Measurements from ENCODE around the gene ACTL8.

Gene ACTL8

GRCh38 chr1:17765444-17766411 is 10.6 kb downstream of the ACTL8 start:
- H3K4me1 ChIP-seq (ENCODE audit: insufficient read depth, insufficient read length) = peaks cover 2% of the 10 kb centered on the region
- H3K9ac ChIP-seq (ENCODE audit: insufficient read length, low read depth) = no peak overlapping the region
- DNase-seq (ENCODE audit: low read depth, low spot score) = no peak
- H3K9me3 ChIP-seq (ENCODE audit: insufficient read depth, low read length) = no peaks in the 10 kb centered on the region
- H3K27me3 ChIP-seq (ENCODE audit: insufficient read depth, insufficient read length) = no peaks in the 10 kb centered on the region
- TF ChIP-seq ZNF274 (IDR thresholded peaks at IDR 0.05; ENCODE audit: low read depth, low read length) (no peak), SUZ12 (IDR thresholded peaks at IDR 0.05; ENCODE audit: extremely low read depth, insufficient read depth, insufficient read length) (no peak), YY1 (IDR thresholded peaks at IDR 0.05; ENCODE audit: insufficient read depth, insufficient read length) (no peak)
- no peaks in the 10 kb centered on the region for H3K36me3 ChIP-seq (ENCODE audit: insufficient read depth, insufficient read length, low read length)
- no peak overlapping the region for H3K4me3 ChIP-seq (ENCODE audit: insufficient read length, low read depth)

- DNase-seq (ENCODE audit: low read depth, low spot score) = peak; percentile 28
- no peak overlapping the region for H3K4me3 ChIP-seq (ENCODE audit: insufficient read length, low read depth)
- no peaks in the 10 kb centered on the region for H3K27me3 ChIP-seq (ENCODE audit: insufficient read depth, insufficient read length)
- H3K9ac ChIP-seq (ENCODE audit: insufficient read length, low read depth) = no peak overlapping the region
- peaks cover 8% of the 10 kb centered on the region for H3K4me1 ChIP-seq (ENCODE audit: insufficient read depth, insufficient read length)
- H3K36me3 ChIP-seq (ENCODE audit: insufficient read depth, insufficient read length, low read length) = no peaks in the 10 kb centered on the region
- H3K9me3 ChIP-seq (ENCODE audit: insufficient read depth, low read length) = no peaks in the 10 kb centered on the region
- TF ChIP-seq ZNF274 (IDR thresholded peaks at IDR 0.05; ENCODE audit: low read depth, low read length) (no peak), SUZ12 (IDR thresholded peaks at IDR 0.05; ENCODE audit: extremely low read depth, insufficient read depth, insufficient read length) (no peak), YY1 (IDR thresholded peaks at IDR 0.05; ENCODE audit: insufficient read depth, insufficient read length) (no peak)
These were observed 13.6 kb downstream of the ACTL8 start for GRCh38 chr1:17768651-17769241.

GRCh38 chr1:17770983-17771382 is 15.8 kb downstream of the ACTL8 start:
- no peak for DNase-seq (ENCODE audit: low read depth, low spot score)
- H3K27me3 ChIP-seq (ENCODE audit: insufficient read depth, insufficient read length) = no peaks in the 10 kb centered on the region
- H3K4me3 ChIP-seq (ENCODE audit: insufficient read length, low read depth) = no peak overlapping the region
- no peaks in the 10 kb centered on the region for H3K36me3 ChIP-seq (ENCODE audit: insufficient read depth, insufficient read length, low read length)
- TF ChIP-seq SUZ12 (IDR thresholded peaks at IDR 0.05; ENCODE audit: extremely low read depth, insufficient read depth, insufficient read length) (no peak), YY1 (IDR thresholded peaks at IDR 0.05; ENCODE audit: insufficient read depth, insufficient read length) (no peak), ZNF274 (IDR thresholded peaks at IDR 0.05; ENCODE audit: low read depth, low read length) (no peak)
- H3K4me1 ChIP-seq (ENCODE audit: insufficient read depth, insufficient read length) = peaks cover 11% of the 10 kb centered on the region
- H3K9me3 ChIP-seq (ENCODE audit: insufficient read depth, low read length) = no peaks in the 10 kb centered on the region
- no peak overlapping the region for H3K9ac ChIP-seq (ENCODE audit: insufficient read length, low read depth)

- Histone ChIP-seq H3K9me3 (ENCODE audit: insufficient read depth, low read length) (no peaks in the 10 kb centered on the region), H3K27me3 (ENCODE audit: insufficient read depth, insufficient read length) (no peaks in the 10 kb centered on the region), H3K9ac (ENCODE audit: insufficient read length, low read depth) (no peak overlapping the region), H3K4me3 (ENCODE audit: insufficient read length, low read depth) (no peak overlapping the region), H3K4me1 (ENCODE audit: insufficient read depth, insufficient read length) (peaks cover 11% of the 10 kb centered on the region), H3K36me3 (ENCODE audit: insufficient read depth, insufficient read length, low read length) (no peaks in the 10 kb centered on the region)
- DNase-seq (ENCODE audit: low read depth, low spot score) = no peak
- TF ChIP-seq YY1 (IDR thresholded peaks at IDR 0.05; ENCODE audit: insufficient read depth, insufficient read length) (no peak), ZNF274 (IDR thresholded peaks at IDR 0.05; ENCODE audit: low read depth, low read length) (no peak), SUZ12 (IDR thresholded peaks at IDR 0.05; ENCODE audit: extremely low read depth, insufficient read depth, insufficient read length) (no peak)
These were observed 17.6 kb downstream of the ACTL8 start for GRCh38 chr1:17772615-17773212.

- Histone ChIP-seq H3K9me3 (ENCODE audit: insufficient read depth, low read length) (no peaks in the 10 kb centered on the region), H3K27me3 (ENCODE audit: insufficient read depth, insufficient read length) (no peaks in the 10 kb centered on the region), H3K9ac (ENCODE audit: insufficient read length, low read depth) (no peak overlapping the region), H3K4me3 (ENCODE audit: insufficient read length, low read depth) (no peak overlapping the region), H3K36me3 (ENCODE audit: insufficient read depth, insufficient read length, low read length) (no peaks in the 10 kb centered on the region), H3K4me1 (ENCODE audit: insufficient read depth, insufficient read length) (peaks cover 13% of the 10 kb centered on the region)
- no peak for TF ChIP-seq ZNF274 (IDR thresholded peaks at IDR 0.05; ENCODE audit: low read depth, low read length)
- TF ChIP-seq SUZ12 (IDR thresholded peaks at IDR 0.05; ENCODE audit: extremely low read depth, insufficient read depth, insufficient read length) = no peak
- TF ChIP-seq YY1 (IDR thresholded peaks at IDR 0.05; ENCODE audit: insufficient read depth, insufficient read length) = no peak
- DNase-seq (ENCODE audit: low read depth, low spot score) = no peak
These were observed 18.6 kb downstream of the ACTL8 start for GRCh38 chr1:17773591-17774326.

GRCh38 chr1:17774452-17774851 is 19.3 kb downstream of the ACTL8 start:
- Histone ChIP-seq H3K4me1 (ENCODE audit: insufficient read depth, insufficient read length) (peaks cover 12% of the 10 kb centered on the region), H3K9ac (ENCODE audit: insufficient read length, low read depth) (no peak overlapping the region), H3K27me3 (ENCODE audit: insufficient read depth, insufficient read length) (no peaks in the 10 kb centered on the region), H3K4me3 (ENCODE audit: insufficient read length, low read depth) (no peak overlapping the region), H3K36me3 (ENCODE audit: insufficient read depth, insufficient read length, low read length) (no peaks in the 10 kb centered on the region), H3K9me3 (ENCODE audit: insufficient read depth, low read length) (no peaks in the 10 kb centered on the region)
- TF ChIP-seq SUZ12 (IDR thresholded peaks at IDR 0.05; ENCODE audit: extremely low read depth, insufficient read depth, insufficient read length) = no peak
- TF ChIP-seq YY1 (IDR thresholded peaks at IDR 0.05; ENCODE audit: insufficient read depth, insufficient read length) = no peak
- TF ChIP-seq ZNF274 (IDR thresholded peaks at IDR 0.05; ENCODE audit: low read depth, low read length) = no peak
- no peak for DNase-seq (ENCODE audit: low read depth, low spot score)

All from NT2/D1 (cell line).